Loucy (cell line): ENCODE measurements around the gene GPC1.

Source experiments
- EZH2phosphoT487 ChIP-seq: fragments of 200-600 bp; IDR thresholded peaks from 2 replicates; pipeline ENCODE4 v1.6.1; 2018; ENCODE audit warnings: antibody characterized with exemption, mild to moderate bottlenecking, moderate library complexity, borderline replicate concordance
- TF ChIP-seq, protein P1 (sequence below): fragments of 200-600 bp; sonication (generic); conservative IDR thresholded peaks from 2 replicates; pipeline ENCODE4 v1.5.1; 2014; ENCODE audit warnings: mild to moderate bottlenecking, antibody characterized with exemption, low read length

DNA sequence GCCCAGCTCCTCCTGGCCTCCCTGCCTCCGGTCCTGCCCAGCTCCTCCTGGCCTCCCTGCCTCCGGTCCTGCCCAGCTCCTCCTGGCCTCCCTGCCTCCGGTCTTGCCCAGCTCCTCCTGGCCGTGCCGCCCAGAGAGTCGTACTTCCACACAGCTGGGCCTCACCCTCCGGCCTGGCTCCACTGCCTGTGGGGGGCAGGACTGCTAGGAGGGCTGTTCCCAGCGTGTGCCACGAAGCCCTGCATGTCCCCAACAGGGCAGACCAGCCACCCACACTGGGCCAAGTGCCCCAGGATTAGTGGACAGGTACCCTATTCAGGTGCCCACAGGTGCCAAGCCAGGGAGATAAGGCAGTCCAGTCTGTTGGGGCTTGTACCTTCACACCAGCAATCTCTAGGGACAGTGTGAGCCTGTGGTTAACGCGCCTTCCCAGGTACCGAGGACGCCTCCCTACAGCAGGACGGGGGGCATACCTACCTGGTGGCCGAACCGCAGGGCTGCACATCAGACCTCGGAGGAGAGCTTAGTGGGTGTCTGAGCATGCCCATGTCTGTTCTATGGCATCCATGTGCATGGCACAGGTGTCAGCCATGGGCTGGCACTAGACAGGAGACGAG is 5.3 kb downstream of the GPC1 start:
- TF ChIP-seq, protein P1, sequence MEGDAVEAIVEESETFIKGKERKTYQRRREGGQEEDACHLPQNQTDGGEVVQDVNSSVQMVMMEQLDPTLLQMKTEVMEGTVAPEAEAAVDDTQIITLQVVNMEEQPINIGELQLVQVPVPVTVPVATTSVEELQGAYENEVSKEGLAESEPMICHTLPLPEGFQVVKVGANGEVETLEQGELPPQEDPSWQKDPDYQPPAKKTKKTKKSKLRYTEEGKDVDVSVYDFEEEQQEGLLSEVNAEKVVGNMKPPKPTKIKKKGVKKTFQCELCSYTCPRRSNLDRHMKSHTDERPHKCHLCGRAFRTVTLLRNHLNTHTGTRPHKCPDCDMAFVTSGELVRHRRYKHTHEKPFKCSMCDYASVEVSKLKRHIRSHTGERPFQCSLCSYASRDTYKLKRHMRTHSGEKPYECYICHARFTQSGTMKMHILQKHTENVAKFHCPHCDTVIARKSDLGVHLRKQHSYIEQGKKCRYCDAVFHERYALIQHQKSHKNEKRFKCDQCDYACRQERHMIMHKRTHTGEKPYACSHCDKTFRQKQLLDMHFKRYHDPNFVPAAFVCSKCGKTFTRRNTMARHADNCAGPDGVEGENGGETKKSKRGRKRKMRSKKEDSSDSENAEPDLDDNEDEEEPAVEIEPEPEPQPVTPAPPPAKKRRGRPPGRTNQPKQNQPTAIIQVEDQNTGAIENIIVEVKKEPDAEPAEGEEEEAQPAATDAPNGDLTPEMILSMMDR: no peak
- no peak for TF ChIP-seq EZH2phosphoT487
